ENCODE data around the gene THRA.

THRA gene

DNA sequence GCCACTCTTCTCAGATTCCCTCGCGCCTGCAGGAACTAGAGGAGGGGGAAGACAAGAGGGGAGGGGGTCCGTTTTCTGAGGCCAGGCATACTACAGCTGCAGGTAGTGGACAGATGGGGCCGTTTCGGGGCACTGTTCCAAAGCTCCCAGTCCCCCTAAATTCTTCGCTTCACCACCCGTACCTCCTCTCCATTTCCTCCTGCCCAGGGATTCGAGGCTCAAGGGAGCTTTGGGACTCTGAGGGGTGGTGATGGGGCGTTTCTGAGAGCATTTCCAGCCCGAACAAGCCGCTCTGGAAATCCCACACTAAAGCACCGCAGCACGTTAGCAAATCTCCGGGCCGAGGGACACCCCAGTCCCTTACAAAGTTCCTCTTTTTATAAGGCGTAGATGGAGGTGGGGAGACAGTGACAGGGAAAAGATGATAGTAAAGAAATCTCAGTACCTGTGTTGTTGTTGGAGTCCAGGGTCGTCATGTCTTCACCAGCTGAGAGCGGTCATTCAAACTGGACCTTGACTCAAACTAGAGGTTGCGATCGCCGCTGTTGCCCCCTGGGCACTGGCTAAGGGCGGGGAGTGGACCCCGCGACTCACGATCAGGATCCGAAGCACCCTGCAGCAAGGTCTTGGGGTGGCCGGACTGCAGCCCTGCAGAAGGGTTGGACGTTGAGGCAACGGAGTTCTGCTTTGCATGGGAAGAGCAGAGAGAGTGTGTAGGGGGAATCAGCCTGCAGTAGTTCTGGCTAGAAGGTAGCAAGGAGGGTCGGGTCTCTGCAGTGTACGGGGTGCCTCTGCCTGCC, 37.1 kb downstream of the THRA start:
- DNase-seq (ENCODE audit: low read depth), result no peak

DNA sequence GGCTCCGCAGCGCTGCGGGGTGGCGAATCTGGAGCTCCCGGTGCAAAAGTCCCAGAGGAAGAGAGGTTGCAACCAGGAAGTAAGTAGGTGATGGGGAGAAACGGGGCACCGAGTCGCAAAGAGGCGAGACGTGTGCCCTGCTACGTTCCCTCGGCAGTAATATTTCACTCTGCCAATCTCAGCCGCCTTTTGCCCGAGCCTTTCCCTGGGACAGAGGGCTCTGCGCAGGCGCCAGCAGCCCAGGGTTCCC, 37.6 kb downstream of the THRA start, which contains the start of gene NR1D1:
TSS of gene NR1D1 (minus strand) at position 171 of the 250 bp plus-strand sequence. CDS start 495 bp downstream, outside the sequence.
- no peak for DNase-seq (ENCODE audit: low read depth)

DNA sequence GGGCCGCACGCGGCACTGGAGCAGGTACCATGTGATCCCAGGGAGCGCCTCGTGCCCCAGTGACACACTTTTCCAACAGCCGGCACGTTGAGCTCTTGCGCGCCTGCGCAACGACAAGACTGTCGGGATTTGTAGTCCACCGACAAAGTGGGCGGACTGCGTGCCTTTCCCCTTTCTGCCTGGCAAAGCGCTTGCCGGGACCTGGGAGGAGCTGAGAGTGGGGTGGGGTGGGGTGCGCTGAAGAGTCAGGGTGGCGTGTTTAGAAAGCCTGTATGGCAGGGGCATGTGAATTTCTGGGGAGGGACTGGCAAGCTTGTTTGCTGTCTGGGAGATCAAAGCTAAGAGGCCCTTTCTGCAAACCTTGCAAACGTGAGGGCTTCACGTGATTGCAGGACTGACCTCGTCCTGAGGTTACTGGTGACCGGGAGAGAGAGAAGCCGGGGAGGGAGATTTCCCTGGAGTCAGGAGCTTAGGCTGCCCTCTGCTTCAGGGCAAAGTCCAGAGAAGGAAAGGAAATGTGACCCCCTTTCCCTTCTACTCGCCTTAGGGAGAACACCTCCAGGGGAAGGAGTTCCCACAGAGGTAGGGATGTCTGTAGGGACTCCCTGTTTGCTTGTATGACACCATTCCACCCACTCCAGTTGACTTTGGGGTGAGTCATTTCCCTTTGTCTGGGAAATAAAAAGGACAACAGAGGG, 38.1 kb downstream of the THRA start:
- DNase-seq (ENCODE audit: low read depth), result peak; percentile 81

DNA sequence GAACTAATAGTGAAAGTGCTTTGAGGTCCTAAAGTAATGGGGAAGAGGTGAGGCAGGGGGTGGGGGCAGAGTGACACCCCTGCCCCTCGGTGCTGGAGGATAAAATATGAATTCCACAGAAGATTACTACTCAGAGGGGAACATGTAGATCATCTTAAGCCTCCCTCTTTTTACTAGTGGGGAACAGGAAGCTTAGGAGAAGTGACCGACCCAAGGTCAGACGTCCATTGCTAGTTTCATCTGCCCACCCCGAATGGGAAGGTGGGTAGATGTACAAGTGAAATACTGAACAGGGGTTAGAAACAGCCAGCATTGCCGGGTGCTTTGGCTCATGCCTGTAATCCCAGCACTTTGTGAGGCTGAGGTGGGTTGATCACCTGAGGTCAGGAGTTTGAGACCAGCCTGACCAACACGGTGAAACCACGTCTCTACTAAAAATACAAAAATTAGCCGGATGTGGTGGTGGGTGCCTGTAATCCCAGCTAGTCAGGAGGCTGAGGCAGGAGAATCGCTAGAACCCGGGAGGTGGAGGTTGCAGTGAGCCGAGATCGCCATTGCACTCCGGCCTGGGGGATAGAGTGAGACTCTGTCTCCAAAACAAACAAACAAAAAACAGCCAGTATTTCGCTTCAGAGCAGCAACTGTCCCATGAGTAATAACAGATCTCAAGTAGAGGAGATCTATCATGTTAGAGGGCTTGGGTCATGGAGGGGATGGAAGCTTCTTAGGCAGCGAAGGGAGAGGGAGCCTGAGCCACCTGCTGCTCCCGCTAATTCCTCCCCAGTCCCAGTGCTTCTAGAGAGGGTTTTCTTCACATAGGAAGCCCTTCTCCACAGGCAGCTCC, 38.8 kb downstream of the THRA start:
- no peak for DNase-seq (ENCODE audit: low read depth)

DNA sequence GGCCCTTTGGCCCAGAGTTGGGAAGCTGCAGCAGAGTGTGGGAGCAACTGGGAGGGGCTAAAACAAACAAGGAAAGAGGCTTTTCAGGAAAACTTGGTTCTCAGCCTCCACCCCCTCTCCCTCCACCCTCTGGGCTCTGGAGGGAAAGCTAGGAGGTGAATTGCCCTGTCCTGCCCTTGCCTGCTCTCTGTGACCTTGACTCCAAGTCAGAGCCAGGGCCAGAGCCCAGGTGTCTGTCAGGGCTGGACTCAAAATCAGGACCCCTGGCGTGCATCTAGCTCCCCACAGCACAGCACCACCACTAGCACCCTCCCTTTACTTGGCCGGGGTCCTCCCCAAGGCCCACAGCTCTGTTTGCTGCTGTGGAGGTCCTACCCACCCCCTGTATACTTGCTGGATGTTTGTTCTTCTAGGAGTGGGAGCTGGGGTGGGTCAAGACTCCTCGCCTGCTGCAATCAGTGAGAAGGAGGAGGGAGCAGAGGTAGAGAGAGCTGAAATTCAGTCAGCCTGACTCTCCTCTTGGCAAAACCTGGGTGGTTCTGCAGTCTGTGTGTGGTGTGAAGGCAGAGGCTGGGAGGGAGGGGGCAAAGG, 40.4 kb downstream of the THRA start:
- no peak for DNase-seq (ENCODE audit: low read depth)

DNA sequence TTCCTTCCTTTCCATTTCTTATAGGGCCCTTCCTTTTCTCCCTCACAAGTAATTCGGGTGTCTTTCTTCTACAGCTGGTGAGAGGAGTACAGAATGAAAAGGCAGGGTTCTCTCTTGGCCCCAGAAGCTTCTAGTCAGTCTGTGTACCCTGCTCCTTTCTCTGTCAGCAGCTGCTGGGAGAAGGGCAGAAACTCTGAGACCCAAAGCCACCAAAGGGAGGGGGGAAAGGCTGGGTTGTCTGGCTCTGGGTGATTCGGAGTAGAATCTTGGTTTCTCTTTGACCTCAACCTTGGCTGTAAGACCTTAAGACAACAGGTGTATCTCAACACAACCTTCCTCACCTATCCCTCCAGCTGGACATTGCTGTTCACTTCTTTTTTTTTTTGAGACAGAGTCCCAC, 40.9 kb downstream of the THRA start:
- DNase-seq (ENCODE audit: low read depth), result no peak

DNA sequence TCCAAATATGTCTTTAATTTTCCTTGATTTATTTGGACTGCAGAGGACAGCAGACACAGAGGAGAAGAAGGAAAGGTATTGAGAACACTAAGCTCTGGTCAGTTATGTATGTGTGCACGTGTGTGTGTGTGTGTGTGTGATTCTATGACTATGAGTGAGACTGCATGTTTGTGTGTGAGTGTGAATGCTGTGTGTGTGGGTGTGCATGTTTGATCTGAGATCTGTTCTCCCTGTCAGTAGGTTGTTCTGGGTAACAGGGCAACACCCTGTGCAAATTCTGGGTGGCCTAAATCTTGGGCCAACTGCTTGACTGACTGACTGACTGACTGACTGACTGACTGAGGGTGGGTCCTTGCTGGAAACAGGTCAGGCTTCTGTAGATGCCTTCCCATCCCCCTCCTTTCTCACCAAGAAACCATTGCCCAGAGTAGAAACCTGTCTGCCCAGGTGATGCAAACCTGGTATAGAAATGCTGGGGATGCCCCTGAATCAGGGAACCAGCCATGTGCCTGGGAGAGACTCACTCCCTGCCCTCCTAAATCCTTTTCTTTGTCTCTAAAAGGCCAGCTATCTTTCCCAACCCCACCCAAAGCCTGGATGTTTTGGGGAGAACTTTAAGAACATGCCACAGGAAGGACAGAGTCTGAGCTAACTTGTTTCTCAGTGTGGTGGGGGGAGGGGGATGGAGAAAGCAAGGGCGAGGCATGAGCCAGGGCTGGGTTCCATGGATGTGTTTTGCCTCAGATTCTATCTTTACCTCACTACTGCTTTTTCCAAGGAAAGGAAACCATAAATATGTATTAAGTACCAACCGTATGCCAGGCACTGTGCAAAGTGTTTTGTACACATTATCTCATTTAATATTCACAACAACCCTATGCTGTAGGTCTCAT, 42.1 kb downstream of the THRA start:
- DNase-seq (ENCODE audit: low read depth), result no peak

DNA sequence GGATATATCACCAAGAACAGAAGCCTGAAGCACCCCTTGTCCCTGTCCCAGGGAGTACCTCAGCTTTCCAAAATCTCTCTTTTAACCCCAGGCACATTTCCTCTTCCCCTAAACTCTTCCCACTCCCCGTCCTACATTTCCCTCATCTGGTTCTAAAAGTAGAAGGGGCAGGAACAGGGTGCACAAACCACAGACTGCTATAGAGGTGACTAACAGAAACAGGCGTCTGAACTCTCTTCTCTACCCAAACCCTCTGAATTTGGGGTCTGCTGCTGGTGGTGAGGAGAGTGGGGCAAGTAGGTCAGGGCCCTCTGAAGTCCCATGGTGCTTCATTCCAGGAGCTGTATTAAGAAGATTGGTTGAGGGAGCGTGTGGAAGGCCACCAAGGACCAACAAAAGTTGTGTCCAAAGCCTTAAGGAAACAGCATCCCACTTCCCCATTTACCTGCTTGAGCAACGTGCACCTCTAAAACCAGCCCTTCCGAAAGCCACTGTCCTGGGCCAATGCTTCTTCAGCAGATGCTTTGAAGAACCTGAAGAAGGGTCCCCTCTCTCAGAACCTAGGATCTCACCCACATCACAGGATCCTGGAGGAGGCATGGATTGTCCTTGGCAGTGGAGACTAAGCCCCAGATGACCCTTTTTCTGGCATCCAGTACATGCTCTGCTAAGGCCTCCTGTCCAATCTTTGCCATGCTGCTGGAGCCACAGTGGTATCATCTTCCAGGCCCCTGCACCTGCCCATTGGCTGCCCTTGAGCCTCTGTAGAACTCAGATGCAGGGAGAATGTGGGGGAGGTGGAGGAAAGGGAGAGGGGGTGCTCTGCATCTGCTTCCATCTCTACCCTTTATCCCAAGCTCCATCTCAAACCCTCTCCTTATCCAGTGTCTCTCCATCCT, 43.3 kb downstream of the THRA start:
- no peak for DNase-seq (ENCODE audit: low read depth)

DNA sequence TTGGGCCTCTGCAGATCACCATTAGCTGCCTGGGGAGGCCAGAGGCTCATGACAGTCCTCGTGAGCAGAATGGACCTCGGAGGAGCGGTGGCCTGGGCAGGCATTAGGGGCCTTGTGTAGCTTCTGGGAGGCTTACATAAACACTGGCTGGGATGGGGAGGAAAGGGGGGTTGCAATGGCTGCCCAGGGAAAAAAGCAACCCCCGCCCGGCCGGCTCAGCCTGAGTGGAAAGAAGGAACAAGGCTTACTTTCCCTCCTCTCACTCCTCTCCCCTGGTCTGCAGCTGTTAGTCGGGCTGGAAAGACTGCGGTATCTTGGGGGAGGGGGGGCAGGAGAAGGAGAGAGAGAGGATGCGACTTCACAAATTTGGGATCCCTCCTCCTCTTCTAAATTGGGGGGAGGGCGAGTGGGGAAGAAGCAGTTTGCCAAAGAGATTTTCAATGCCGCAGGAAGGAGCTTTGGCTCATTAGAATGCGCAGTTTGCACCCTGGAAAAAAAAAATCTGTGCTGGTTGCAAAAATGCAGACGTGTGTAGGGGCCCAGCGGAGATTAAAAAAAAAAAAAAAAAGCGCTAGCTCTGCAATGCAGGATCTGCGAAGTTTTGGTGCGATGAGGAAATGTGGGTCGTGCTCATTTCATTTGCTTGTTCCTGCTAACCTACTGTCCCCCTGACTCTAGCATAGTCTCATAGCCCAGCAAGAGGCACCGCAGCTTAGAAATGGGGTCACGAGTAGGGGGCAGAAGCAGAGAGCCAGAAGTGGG, 44.2 kb downstream of the THRA start:
- no peak for DNase-seq (ENCODE audit: low read depth)

DNA sequence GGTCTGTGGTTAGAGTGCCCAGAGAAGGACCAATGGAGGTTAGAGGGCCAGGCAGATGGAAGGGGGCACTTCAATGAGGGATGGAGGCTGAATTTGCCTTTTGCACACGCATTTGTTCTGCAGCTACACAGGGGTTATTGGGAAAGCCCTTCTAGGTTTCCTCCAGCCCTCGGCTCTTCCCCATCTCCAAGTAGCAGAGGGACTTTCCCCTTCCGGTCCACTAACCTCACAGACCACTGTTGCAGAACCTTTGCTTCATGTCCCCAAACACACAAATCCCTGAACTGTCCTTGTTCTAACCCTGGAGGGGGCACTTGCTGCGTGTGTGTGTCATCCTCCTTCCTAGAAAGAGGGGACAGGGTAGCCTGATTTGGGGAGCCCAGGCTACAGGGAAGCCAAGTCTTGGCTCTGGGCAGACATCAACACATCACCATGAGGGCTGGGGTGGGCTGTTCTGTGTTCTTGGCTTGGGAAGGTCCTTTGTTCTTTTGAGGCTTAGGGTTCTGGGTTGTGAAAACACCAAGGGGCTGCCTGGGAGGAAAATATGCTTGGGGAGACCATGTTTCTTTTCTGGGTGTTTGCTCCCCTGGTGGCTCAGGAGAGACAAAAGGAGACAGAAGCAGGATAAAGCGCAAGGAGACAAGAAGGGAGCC, 44.9 kb downstream of the THRA start:
- no peak for DNase-seq (ENCODE audit: low read depth)

DNA sequence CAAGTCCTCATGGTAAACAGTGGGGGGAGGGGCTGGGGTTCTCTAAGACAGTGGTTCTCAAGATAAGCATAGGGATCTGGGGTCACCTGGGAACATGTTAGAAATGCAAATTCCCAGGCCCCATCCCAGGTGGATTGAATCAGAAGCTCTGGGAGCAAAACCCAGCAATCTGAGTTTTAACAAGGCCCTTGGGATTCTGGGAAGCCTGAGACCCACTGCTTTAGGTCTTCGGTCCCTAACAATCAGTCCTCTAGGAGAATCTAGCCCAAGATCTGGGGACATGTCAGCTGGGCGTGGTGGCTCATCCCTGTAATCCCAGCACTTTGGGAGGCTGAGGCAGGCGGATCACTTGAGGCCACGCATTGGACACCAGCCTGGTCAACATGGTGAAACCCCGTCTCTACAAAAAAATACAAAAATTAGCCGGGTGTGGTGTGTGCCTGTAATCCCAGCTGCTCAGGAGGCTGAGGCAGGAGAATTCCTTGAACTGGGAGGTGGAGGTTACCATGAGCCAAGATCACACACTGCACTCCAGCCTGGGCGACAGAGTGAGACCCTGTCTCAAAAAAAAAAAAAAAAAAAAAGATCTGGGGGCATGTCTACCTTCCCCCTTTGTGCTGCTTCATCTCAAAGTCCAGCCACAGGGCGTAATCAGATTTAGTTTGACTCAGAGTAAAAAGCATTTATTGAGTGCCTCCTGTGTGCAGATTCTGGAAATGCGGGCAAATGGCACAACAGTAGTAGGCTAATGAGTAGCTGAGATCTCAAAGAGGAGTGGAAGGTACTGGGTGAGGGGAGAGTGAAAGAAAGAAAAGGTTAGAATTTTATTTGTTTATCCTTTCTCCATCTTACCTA, 46.4 kb downstream of the THRA start:
- DNase-seq (ENCODE audit: low read depth), result no peak

DNA sequence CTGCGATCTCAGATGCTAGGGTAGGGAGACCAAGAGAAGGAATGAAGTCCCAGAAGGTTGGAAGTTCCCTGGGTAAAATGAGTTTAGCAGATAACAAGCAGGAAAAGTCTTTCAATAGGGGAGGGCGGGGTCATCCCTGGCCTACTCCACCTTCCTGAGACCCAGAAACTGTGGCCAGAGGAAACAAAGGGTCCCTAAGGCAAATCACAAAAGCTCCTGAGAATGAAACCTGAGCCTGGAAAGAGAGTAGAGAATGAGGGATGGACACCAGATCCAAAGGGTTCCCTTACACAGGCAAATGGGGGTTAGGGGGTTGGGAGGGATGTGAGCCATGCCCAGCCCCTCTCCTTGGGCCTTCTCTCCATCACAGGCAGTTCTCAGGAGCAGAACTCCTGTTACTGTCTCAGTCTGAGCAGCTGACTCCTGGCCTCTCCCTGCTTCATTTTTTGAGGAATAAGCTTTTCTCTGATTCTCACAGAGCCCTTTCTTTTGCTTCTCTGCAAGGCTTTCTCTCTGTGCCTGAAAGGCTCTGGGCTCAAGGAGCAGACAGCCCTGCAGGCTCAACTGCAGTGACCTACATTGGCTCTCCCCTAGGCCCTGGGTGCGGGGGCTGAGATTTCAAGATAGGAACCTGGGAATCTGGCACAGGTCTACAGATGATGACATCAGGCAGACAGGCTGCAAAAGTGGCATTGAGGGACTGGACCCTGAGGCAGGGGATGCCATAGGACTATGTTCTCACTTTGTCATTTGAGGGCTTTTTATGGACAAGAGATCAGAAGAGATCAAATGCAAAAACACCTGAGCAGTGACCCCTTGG, 47.5 kb downstream of the THRA start:
- no peak for DNase-seq (ENCODE audit: low read depth)

DNA sequence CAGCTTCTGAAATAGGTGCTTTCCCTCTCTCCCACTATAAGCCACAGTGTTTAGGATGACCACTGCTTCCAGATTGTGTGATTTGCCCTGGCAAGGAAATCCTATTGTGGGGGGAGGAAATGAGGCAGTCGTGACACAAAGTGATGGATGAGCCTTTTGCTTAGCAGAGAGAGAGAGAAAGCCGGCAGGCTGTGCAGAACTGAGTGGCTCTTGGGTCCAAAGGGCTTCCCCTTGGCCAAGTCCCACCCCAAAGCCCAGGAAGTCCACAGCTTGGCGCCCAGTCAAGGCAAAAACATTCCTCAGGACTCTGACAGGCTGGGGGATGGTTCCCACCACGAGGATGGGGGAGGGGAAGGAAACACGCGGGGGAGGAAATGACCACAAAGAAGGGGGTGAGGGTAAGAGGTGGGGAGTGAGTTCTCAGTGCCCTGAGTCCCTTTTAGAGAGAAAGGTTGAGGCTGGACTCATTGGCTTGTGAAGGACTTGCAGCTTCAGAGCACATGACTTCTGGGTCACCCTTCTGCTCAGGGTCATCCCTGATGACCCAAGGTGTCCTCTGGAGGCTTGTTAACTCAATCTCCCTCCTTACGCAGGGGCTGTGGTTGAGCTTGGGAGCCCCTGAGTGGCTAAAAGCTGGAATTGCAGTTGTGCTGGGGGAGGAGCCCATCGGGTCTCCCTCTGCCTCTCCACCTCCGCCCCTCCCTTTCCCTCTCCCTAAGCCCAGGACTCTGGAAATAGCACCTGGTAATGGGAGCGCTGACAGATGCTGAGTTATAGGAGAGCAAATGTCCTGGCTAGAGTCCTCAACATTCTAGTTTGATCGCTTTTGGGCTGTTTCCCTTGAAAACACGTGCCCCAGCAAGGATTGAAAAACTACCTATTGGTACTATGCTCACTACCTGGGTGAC, 48.7 kb downstream of the THRA start:
- no peak for DNase-seq (ENCODE audit: low read depth)

DNA sequence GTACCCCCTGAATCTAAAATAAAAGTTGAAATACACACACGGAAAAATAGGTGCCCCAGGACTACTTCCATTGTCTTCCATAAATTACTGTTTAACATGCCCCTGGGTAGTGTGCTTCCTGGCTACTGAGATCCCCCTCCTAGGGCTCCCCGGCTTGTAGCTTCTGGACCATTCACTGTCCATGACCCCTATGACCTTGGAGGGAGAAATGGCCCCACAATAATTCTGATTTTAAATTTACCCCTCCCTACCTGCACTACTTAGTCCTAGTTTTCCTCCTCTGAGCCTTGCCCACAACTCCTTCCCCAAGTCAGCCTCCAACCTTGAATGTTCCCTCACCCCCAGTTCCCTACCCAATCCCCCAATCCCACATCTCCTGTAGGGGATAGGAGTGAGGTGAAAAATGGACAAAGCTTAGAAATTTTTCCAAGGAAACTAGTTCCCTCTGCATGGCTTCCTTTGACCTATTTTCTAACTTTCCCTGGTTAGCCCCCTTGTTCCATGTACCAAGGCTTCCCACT, 49.5 kb downstream of the THRA start:
- DNase-seq (ENCODE audit: low read depth), result no peak

DNA sequence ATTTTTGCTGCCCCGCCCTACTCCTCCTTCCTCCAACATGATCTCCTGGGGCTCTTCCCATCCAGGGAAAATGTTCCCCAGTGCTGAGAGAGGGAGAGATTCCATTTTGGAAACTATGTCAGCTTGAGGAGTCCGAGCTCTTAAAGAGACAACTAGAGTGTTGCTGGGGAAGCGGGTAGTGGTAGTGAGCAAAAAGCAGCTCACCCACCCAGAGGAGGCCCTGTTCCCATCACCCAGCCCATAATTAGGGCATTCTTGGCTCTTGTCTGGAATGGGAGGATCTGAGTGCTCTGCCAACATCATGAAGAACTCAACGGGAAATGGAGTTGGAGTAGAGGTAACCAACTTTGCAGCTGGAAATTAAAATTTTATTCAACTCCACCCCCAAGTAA, 49.9 kb downstream of the THRA start:
- no peak for DNase-seq (ENCODE audit: low read depth)

Data from stimulated activated CD8-positive, alpha-beta memory T cell treated with anti-CD3 and anti-CD28 coated beads, Interleukin-12 subunit alpha, Interleukin-12 subunit beta, amount 100 ng/mL, for 4 hours (primary cell).